GM21717 (cell line): ENCODE results near the gene MSRB1.

ENCODE experiments used
- ATAC-seq: cut with Tn5 transposase; IDR thresholded peaks from one replicate; pipeline ENCODE4 v1.9.1; 2021; ENCODE audit warnings: mild to moderate bottlenecking, moderate library complexity; ENCODE audit not compliant: unreplicated experiment

The MSRB1 gene, protein sequence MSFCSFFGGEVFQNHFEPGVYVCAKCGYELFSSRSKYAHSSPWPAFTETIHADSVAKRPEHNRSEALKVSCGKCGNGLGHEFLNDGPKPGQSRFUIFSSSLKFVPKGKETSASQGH

GRCh38 chr16:1942810-1943726, at the start of gene MSRB1:
Gene MSRB1 (minus strand): TSS chr16:1943199. CDS start chr16:1943156, 43 bp downstream.
- ATAC-seq, result peak; percentile 76

DNA sequence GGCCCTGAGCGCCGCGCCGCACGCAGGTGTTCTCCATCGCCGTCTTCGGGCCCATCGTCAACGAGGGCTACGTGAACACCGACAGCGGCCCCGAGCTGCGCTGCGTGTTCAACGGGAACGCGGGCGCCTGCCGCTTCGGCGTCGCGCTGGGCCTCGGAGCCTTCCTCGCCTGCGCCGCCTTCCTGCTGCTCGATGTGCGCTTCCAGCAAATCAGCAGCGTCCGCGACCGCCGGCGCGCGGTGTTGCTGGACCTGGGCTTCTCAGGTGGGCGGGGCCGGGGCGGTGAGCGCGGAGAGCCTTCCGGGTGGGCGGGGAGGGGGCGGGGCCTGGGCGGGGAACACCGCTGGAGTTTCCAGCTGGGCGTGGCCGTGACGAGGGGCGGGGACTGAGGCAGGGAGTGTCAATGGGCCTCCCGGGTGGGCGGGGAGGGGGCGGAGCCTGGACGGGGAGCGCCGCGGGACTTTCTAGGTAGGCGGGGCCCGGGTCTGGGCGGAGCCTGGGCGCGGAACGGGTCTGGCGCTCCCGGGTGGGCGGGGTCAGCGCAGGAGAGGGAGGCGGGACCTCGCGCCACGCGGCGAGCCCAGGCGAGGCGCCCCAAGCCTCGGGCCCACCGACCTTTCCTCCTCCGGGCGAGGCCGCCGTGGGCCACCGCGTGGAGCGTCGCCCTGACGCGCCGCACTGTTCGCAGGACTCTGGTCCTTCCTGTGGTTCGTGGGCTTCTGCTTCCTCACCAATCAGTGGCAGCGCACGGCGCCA, 49.1 kb upstream of the MSRB1 start:
- ATAC-seq, result peak; percentile 40

GRCh38 chr16:1991588-1991947, 48.6 kb upstream of the MSRB1 start:
- no peak for ATAC-seq

GRCh38 chr16:1991135-1991551, 48.1 kb upstream of the MSRB1 start:
- ATAC-seq, result no peak

- ATAC-seq, result no peak
These were observed 47.5 kb upstream of the MSRB1 start for GRCh38 chr16:1990351-1991134.

GRCh38 chr16:1990101-1990350, 47.0 kb upstream of the MSRB1 start:
- no peak for ATAC-seq

GRCh38 chr16:1989209-1990100, 46.5 kb upstream of the MSRB1 start, which contains the start of gene SYNGR3:
Gene SYNGR3 (plus strand): TSS chr16:1989970. CDS start chr16:1990103, 133 bp downstream.
- ATAC-seq, result no peak

- ATAC-seq, result no peak
These were observed 44.2 kb upstream of the MSRB1 start for GRCh38 chr16:1987198-1987597.

DNA sequence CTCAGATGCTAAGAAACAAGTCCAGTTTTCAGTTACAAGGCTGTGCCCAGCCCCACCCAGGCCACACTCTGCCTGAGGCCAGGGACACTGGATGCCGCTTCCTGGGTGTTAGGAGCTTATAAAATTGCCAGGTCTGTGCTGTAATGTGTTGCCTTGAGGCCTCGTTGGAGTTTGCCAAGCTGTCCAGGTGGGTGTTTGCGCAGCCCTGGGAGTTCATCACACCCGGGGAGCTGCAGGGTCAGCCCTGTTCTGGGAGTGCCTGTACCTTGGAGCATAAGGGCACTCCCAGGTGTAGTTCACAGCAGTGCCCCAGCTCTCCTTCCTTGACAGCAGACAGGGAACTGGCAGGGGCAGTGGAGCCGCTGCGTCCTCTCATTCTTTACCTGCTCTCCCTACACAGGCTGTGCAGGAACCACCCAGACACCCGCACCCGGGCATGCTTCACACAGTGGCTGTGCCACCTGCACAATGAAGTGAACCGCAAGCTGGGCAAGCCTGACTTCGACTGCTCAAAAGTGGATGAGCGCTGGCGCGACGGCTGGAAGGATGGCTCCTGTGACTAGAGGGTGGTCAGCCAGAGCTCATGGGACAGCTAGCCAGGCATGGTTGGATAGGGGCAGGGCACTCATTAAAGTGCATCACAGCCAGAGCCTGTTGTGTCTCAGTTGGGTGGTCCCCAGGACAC, 42.6 kb upstream of the MSRB1 start:
- ATAC-seq, result no peak

GRCh38 chr16:1984347-1985225, 41.6 kb upstream of the MSRB1 start:
- peak; percentile 6 for ATAC-seq

- ATAC-seq, result peak; percentile 50
These were observed 40.7 kb upstream of the MSRB1 start, which contains the start of gene GFER for GRCh38 chr16:1983544-1984346. Gene GFER (plus strand): TSS chr16:1984193. CDS start chr16:1984219, 26 bp downstream.

GRCh38 chr16:1982991-1983543, 40.1 kb upstream of the MSRB1 start:
- no peak for ATAC-seq

- ATAC-seq, result no peak
These were observed 39.0 kb upstream of the MSRB1 start for GRCh38 chr16:1982013-1982433.

DNA sequence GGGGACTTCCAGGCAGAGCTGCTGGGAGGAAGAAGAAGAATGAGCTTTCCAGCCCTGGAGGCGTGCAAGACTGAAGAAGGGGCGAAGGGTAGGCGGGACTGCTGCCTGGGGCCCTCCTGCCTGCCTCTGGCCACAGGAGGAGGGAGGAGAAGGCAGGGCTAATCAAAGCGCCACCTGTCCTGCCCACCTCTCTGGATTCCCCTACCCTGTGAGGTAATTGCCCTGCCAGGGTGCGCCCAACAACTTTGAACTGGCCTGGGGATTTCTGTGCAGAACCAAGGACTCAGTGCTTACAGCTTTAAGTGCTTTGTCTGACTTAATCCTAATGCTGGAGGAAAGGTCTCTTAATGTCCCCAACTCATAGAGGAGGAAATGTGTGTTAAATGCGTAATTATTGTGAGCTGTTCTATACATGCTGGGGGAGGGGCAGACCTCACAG, 38.4 kb upstream of the MSRB1 start, which contains the start of gene NOXO1:
Gene NOXO1, minus strand, starts transcription at position 72 of the 439 bp plus-strand sequence. CDS start 290 bp downstream, outside the sequence.
- no peak for ATAC-seq

DNA sequence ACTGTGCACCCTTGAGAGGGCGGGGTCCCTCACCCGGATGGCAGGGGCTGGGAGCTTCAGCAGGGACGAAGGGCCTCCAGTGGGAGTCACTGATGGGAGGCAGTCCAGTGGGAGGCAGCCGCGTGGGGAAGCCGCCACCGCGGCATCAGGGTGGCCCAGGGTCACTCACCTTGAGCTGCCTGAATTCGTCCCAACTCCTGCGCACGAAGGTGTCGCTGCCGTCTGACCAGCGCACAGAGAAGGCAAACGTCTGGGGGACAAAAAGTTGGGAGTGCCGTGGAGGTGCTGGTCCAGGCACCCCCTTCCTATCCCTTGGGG, 37.7 kb upstream of the MSRB1 start:
- no peak for ATAC-seq

- no peak for ATAC-seq
These were observed 37.2 kb upstream of the MSRB1 start for GRCh38 chr16:1980030-1980769.
